GM23338 (cell line): ENCODE measurements around the gene ALS2. TPM values are rescaled to one million over a fixed set of nuclear protein-coding genes. Genes with fewer than 3 reads are reported as not detected.

Experiments used
- ATAC-seq: fragments of 200-7000 bp; cut with Tn5 transposase; 3 replicates; pipeline ENCODE4 v1.9.1; 2020
- DNase-seq: peaks from one replicate; pipeline ENCODE4 v3.0.0-alpha.2; 2015; ENCODE audit warnings: low spot score
- H2AFZ ChIP-seq: fragments of 200-600 bp; sonication (generic); 2 replicates; pipeline ENCODE4 v1.8.0; 2016; ENCODE audit warnings: antibody characterized with exemption, mild to moderate bottlenecking, moderate library complexity
- H3F3A ChIP-seq: fragments of 200-600 bp; sonication (generic); replicated peaks from 2 replicates; pipeline ENCODE4 v1.8.0; 2017; ENCODE audit warnings: antibody characterized with exemption, mixed run types, low read depth
- H3K27ac ChIP-seq: fragments of 200-600 bp; sonication (generic); 2 replicates; pipeline ENCODE4 v1.6.1; 2016; ENCODE audit warnings: low read depth
- H3K27me3 ChIP-seq: fragments of 200-600 bp; sonication (generic); 2 replicates; pipeline ENCODE4 v1.8.0; 2016; ENCODE audit warnings: mild to moderate bottlenecking, mixed run types, moderate library complexity; ENCODE audit not compliant: insufficient read depth
- H3K36me3 ChIP-seq: fragments of 200-600 bp; sonication (generic); 2 replicates; pipeline ENCODE4 v1.8.0; 2016; ENCODE audit warnings: mild to moderate bottlenecking; ENCODE audit not compliant: insufficient read depth
- H3K4me1 ChIP-seq: fragments of 200-600 bp; sonication (generic); 2 replicates; pipeline ENCODE4 v1.8.0; 2016; ENCODE audit warnings: mild to moderate bottlenecking, moderate library complexity; ENCODE audit not compliant: insufficient read depth
- H3K4me2 ChIP-seq: fragments of 200-600 bp; sonication (generic); 2 replicates; pipeline ENCODE4 v1.7.1; 2017; ENCODE audit warnings: mixed run types
- H3K4me3 ChIP-seq: fragments of 200-600 bp; sonication (generic); 2 replicates; pipeline ENCODE4 v1.6.1; 2016; ENCODE audit warnings: mixed run types
- H3K79me2 ChIP-seq: fragments of 200-600 bp; sonication (generic); replicated peaks from 2 replicates; pipeline ENCODE4 v1.8.0; 2017; ENCODE audit warnings: mild to moderate bottlenecking; ENCODE audit not compliant: insufficient read depth
- H3K9me2 ChIP-seq: fragments of 200-600 bp; sonication (generic); 2 replicates; pipeline ENCODE4 v1.8.0; 2017; ENCODE audit not compliant: insufficient read depth
- H4K20me1 ChIP-seq: fragments of 200-600 bp; sonication (generic); replicated peaks from 2 replicates; pipeline ENCODE4 v1.8.0; 2017; ENCODE audit warnings: mild to moderate bottlenecking; ENCODE audit not compliant: insufficient read depth
- H3K27ac Mint-ChIP-seq: 2 replicates; pipeline ENCODE4 v1.8.0; 2020; ENCODE audit warnings: inconsistent platforms, mild to moderate bottlenecking, moderate library complexity, mixed read lengths
- H3K27me3 Mint-ChIP-seq: 3 replicates; pipeline ENCODE4 v1.8.0; 2022; ENCODE audit warnings: low read depth, mild to moderate bottlenecking, moderate library complexity, mixed read lengths, inconsistent platforms; ENCODE audit not compliant: insufficient read depth, poor library complexity
- H3K36me3 Mint-ChIP-seq: 3 replicates; pipeline ENCODE4 v1.8.0; 2021; ENCODE audit warnings: low read depth, mild to moderate bottlenecking, inconsistent platforms, moderate library complexity, mixed read lengths
- H3K4me1 Mint-ChIP-seq: 3 replicates; pipeline ENCODE4 v1.8.0; 2020; ENCODE audit warnings: mild to moderate bottlenecking, inconsistent platforms, mixed read lengths
- H3K4me3 Mint-ChIP-seq: 3 replicates; pipeline ENCODE4 v1.8.0; 2021; ENCODE audit warnings: moderate library complexity, mild to moderate bottlenecking, inconsistent platforms, mixed read lengths
- H3K9me3 Mint-ChIP-seq: 3 replicates; pipeline ENCODE4 v1.8.0; 2020; ENCODE audit warnings: moderate library complexity, mild to moderate bottlenecking, inconsistent platforms, mixed read lengths
- CREB1 ChIP-seq: fragments of 250-450 bp; sonication (Bioruptor Pico); IDR thresholded peaks from 2 replicates; pipeline ENCODE4 v1.5.0; 2020; ENCODE audit warnings: low read depth, mild to moderate bottlenecking, moderate library complexity
- EZH2 ChIP-seq: fragments of 200-600 bp; sonication (generic); IDR thresholded peaks from one replicate; pipeline ENCODE4 v1.8.0; 2017; ENCODE audit warnings: antibody characterized with exemption, mild to moderate bottlenecking, low read depth; ENCODE audit not compliant: unreplicated experiment
- EZH2phosphoT487 ChIP-seq: fragments of 200-600 bp; sonication (generic); IDR thresholded peaks from one replicate; pipeline ENCODE4 v1.8.1; 2018; ENCODE audit warnings: antibody characterized with exemption; ENCODE audit not compliant: unreplicated experiment
- JUNB ChIP-seq: IDR thresholded peaks from one replicate; pipeline ENCODE4 v1.6.1; 2016; ENCODE audit warnings: antibody characterized with exemption; ENCODE audit not compliant: unreplicated experiment
- NANOG ChIP-seq: IDR thresholded peaks from 2 replicates; pipeline ENCODE4 v1.6.1; 2016; ENCODE audit warnings: antibody characterized with exemption, borderline replicate concordance
- POLR2AphosphoS5 ChIP-seq: IDR thresholded peaks from 2 replicates; pipeline ENCODE4 v1.6.1; 2016; ENCODE audit warnings: antibody characterized with exemption, low read depth
- REST ChIP-seq: IDR thresholded peaks from one replicate; pipeline ENCODE4 v1.6.1; 2018; ENCODE audit warnings: antibody characterized with exemption; ENCODE audit not compliant: unreplicated experiment
- STAT1 ChIP-seq: IDR thresholded peaks from one replicate; pipeline ENCODE4 v1.6.1; 2016; ENCODE audit warnings: antibody characterized with exemption; ENCODE audit not compliant: unreplicated experiment
- ZNF114 ChIP-seq: fragments of 250-450 bp; sonication (Bioruptor Pico); IDR thresholded peaks from 2 replicates; pipeline ENCODE4 v1.5.0; 2020; ENCODE audit warnings: mild to moderate bottlenecking, moderate library complexity
- ZNF331 ChIP-seq: fragments of 250-450 bp; sonication (Bioruptor Pico); IDR thresholded peaks from 2 replicates; pipeline ENCODE4 v1.5.0; 2020; ENCODE audit warnings: low read depth, mild to moderate bottlenecking, moderate library complexity
- polyA plus RNA-seq: library from polyadenylated mRNA; unstranded; fragments of >200 nt; fragmentation: Nextera tagmentation; extraction: Ambion mirVana; gene quantifications from 2 replicates; pipeline ENCODE4 v1.2.1, GENCODE V29; 2016
- total RNA-seq: library from RNA; depleted of rRNA; stranded (reverse); fragments of >200 nt; shearing (Covaris generic); gene quantifications from 2 replicates; pipeline ENCODE4 v1.2.3, GENCODE V29; 2014
- TF ChIP-seq, protein P1 (sequence below), 2 experiments: fragments of 200-600 bp in 1 of 2; sonication (generic) in 1 of 2; conservative IDR thresholded peaks; 2 replicates each; pipeline versions ENCODE4 v1.5.1 to v1.6.1; 2016 to 2017; ENCODE audit warnings: antibody characterized with exemption in 2 of 2, low read depth in 2 of 2, mild to moderate bottlenecking in 2 of 2, moderate library complexity in 1 of 2
- TF ChIP-seq, protein P2 (sequence below): IDR thresholded peaks from 2 replicates; pipeline ENCODE4 v1.6.1; 2016; ENCODE audit warnings: antibody characterized with exemption
- TF ChIP-seq, protein P3 (sequence below): fragments of 250-450 bp; sonication (Bioruptor Pico); IDR thresholded peaks from 2 replicates; pipeline ENCODE4 v1.5.0; 2020; ENCODE audit warnings: mild to moderate bottlenecking, moderate library complexity

ALS2 gene
- total and polyA plus RNA-seq, 2 experiments from 2014 or later, result 9.6 to 43.3 TPM

GRCh38 chr2:201758873-201759272 lies 21.9 kb downstream of the ALS2 start:
- Histone ChIP-seq H3K4me1 (no peaks in the 10 kb centered on the region), H3F3A (no peaks in the 10 kb centered on the region), H3K4me3 (no peak overlapping the region), H2AFZ (no peak overlapping the region), H3K4me2 (no peak overlapping the region), H3K27me3 (no peaks in the 10 kb centered on the region), H3K27ac (no peak overlapping the region), H3K79me2 (peaks cover 7% of the 10 kb centered on the region), H3K9me2 (no peaks in the 10 kb centered on the region), H3K36me3 (no peaks in the 10 kb centered on the region; the same call in 1 of the 2 replicates), H4K20me1 (no peaks in the 10 kb centered on the region)
- DNase-seq, result no peak
- peaks cover 8% of the 10 kb centered on the region for H3K36me3 Mint-ChIP-seq
- no peak overlapping the region for H3K27ac Mint-ChIP-seq
- TF ChIP-seq POLR2AphosphoS5, result no peak
- TF ChIP-seq, protein P1, sequence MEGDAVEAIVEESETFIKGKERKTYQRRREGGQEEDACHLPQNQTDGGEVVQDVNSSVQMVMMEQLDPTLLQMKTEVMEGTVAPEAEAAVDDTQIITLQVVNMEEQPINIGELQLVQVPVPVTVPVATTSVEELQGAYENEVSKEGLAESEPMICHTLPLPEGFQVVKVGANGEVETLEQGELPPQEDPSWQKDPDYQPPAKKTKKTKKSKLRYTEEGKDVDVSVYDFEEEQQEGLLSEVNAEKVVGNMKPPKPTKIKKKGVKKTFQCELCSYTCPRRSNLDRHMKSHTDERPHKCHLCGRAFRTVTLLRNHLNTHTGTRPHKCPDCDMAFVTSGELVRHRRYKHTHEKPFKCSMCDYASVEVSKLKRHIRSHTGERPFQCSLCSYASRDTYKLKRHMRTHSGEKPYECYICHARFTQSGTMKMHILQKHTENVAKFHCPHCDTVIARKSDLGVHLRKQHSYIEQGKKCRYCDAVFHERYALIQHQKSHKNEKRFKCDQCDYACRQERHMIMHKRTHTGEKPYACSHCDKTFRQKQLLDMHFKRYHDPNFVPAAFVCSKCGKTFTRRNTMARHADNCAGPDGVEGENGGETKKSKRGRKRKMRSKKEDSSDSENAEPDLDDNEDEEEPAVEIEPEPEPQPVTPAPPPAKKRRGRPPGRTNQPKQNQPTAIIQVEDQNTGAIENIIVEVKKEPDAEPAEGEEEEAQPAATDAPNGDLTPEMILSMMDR (conservative IDR thresholded peaks at IDR 0.05; ENCODE audit: low read depth in 2 of 2), result no peak
- TF ChIP-seq ZNF331 (CRISPR knock-in tag), result no peak
- TF ChIP-seq, protein P2, sequence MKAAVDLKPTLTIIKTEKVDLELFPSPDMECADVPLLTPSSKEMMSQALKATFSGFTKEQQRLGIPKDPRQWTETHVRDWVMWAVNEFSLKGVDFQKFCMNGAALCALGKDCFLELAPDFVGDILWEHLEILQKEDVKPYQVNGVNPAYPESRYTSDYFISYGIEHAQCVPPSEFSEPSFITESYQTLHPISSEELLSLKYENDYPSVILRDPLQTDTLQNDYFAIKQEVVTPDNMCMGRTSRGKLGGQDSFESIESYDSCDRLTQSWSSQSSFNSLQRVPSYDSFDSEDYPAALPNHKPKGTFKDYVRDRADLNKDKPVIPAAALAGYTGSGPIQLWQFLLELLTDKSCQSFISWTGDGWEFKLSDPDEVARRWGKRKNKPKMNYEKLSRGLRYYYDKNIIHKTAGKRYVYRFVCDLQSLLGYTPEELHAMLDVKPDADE, result no peak
- no peak for TF ChIP-seq NANOG
- no peak for TF ChIP-seq ZNF114 (CRISPR knock-in tag)
- TF ChIP-seq EZH2phosphoT487, result no peak
- TF ChIP-seq, protein P3, sequence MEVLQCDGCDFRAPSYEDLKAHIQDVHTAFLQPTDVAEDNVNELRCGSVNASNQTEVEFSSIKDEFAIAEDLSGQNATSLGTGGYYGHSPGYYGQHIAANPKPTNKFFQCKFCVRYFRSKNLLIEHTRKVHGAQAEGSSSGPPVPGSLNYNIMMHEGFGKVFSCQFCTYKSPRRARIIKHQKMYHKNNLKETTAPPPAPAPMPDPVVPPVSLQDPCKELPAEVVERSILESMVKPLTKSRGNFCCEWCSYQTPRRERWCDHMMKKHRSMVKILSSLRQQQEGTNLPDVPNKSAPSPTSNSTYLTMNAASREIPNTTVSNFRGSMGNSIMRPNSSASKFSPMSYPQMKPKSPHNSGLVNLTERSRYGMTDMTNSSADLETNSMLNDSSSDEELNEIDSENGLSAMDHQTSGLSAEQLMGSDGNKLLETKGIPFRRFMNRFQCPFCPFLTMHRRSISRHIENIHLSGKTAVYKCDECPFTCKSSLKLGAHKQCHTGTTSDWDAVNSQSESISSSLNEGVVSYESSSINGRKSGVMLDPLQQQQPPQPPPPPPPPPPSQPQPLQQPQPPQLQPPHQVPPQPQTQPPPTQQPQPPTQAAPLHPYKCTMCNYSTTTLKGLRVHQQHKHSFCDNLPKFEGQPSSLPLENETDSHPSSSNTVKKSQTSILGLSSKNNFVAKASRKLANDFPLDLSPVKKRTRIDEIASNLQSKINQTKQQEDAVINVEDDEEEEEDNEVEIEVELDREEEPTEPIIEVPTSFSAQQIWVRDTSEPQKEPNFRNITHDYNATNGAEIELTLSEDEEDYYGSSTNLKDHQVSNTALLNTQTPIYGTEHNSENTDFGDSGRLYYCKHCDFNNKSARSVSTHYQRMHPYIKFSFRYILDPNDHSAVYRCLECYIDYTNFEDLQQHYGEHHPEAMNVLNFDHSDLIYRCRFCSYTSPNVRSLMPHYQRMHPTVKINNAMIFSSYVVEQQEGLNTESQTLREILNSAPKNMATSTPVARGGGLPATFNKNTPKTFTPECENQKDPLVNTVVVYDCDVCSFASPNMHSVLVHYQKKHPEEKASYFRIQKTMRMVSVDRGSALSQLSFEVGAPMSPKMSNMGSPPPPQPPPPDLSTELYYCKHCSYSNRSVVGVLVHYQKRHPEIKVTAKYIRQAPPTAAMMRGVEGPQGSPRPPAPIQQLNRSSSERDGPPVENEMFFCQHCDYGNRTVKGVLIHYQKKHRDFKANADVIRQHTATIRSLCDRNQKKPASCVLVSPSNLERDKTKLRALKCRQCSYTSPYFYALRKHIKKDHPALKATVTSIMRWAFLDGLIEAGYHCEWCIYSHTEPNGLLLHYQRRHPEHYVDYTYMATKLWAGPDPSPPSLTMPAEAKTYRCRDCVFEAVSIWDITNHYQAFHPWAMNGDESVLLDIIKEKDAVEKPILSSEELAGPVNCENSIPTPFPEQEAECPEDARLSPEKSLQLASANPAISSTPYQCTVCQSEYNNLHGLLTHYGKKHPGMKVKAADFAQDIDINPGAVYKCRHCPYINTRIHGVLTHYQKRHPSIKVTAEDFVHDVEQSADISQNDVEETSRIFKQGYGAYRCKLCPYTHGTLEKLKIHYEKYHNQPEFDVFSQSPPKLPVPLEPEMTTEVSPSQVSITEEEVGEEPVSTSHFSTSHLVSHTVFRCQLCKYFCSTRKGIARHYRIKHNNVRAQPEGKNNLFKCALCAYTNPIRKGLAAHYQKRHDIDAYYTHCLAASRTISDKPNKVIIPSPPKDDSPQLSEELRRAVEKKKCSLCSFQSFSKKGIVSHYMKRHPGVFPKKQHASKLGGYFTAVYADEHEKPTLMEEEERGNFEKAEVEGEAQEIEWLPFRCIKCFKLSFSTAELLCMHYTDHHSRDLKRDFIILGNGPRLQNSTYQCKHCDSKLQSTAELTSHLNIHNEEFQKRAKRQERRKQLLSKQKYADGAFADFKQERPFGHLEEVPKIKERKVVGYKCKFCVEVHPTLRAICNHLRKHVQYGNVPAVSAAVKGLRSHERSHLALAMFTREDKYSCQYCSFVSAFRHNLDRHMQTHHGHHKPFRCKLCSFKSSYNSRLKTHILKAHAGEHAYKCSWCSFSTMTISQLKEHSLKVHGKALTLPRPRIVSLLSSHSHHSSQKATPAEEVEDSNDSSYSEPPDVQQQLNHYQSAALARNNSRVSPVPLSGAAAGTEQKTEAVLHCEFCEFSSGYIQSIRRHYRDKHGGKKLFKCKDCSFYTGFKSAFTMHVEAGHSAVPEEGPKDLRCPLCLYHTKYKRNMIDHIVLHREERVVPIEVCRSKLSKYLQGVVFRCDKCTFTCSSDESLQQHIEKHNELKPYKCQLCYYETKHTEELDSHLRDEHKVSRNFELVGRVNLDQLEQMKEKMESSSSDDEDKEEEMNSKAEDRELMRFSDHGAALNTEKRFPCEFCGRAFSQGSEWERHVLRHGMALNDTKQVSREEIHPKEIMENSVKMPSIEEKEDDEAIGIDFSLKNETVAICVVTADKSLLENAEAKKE, result no peak
- TF ChIP-seq JUNB, result no peak
- no peak for TF ChIP-seq EZH2
- TF ChIP-seq REST, result no peak
- no peak for TF ChIP-seq STAT1
- TF ChIP-seq CREB1 (CRISPR knock-in tag), result no peak
- H3K4me3 Mint-ChIP-seq, result no peak overlapping the region
- no peak for ATAC-seq
- no peaks in the 10 kb centered on the region for H3K27me3 Mint-ChIP-seq
- no peaks in the 10 kb centered on the region for H3K4me1 Mint-ChIP-seq
- H3K9me3 Mint-ChIP-seq, result no peaks in the 10 kb centered on the region
